HG03378 (cell line): Measurements from ENCODE around the gene ATP2C2.

Experiments used
- ATAC-seq: cut with Tn5 transposase; IDR thresholded peaks from one replicate; pipeline ENCODE4 v1.9.1; 2021; ENCODE audit warnings: mild to moderate bottlenecking, moderate library complexity; ENCODE audit not compliant: unreplicated experiment

Gene ATP2C2

DNA sequence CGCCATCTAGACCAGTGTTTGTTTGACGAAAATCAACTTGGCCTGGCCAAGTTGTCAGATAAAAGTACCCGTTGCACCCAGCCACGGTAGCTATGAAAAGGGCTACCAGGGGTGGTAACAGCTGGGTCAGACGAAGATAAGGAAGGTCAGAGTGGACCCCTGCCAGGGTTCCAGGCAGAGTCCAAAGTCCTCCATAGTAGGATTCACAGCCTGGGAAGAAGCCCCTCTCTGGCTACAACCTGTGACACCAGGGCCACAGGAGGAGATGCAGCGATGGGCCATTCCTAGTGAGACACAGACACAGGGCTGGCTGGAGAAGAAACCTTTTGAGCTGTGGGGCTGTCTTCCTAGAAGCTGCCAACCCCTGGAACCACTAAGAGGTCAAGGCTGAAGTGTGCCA is 96.8 kb downstream of the ATP2C2 start:
- ATAC-seq: no peak

DNA sequence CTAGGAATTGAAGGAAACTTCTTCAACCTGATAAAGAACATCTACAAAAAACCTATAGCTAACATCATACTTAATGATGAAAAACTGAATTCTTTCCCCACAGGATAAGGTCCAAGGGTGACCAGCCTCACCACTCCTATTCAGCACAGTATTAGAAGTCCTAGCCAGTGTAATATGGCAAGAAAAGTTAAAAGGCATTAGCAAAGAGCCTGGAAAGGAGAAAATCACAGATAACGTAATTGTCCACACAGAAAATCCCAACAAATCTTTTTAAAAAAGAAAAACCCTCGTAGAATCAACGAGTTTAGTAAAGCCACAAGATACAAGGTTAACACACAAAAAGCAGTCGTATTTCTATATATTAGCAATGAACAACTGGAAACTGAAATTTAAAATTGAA is 98.4 kb downstream of the ATP2C2 start:
- no peak for ATAC-seq

- ATAC-seq: no peak
These were observed 98.9 kb downstream of the ATP2C2 start for GRCh38 chr16:84467256-84467655.

- no peak for ATAC-seq
These were observed 99.4 kb downstream of the ATP2C2 start for GRCh38 chr16:84467709-84468108.

GRCh38 chr16:84471316-84471715 is 103.0 kb downstream of the ATP2C2 start:
- ATAC-seq: no peak

DNA sequence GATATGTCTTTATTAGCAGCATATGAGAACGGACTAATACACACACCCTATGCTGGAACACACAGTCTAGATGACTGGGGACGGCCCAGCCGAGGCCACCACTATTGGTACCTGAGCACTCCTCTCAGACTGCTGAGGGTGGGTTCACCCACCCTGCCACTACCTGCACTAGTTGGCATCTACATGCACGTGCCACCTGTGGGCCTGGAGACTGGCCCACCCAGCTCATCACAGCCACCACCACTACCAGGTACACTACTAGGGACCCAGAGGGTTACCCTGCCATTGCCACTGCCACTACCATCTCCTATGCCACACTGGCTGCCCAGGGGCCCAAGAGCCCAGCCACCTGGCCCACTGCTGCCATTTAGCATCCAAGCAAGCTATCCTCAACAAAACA is 103.6 kb downstream of the ATP2C2 start:
- no peak for ATAC-seq

DNA sequence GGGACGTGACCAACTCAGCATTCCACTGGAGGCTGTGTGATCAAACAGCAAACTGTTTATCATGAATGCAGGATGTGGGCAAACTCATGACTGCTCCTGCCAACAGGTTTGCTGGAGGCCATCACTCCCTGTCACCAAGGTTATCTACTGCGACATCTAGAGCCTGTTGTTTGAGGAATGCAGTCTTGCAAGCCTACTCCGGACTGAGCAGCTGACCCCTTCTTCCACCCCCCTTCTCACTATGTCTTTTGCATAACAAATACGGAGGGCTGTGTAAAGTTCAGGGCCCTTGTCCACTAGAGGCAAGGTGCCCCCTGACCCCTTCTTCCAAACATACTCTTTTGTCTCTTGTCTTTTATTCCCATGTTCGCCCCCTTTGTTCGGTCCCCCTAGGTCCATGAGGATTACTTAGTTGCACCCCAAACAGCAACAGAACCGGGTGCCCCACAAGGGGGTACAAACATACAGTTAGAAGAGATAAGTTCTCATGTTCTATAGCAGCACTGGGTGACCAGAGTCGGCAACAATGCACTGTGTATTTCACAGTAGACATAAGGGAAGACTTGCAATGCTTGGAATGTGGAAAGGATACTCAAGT is 107.4 kb downstream of the ATP2C2 start:
- ATAC-seq: no peak

GRCh38 chr16:84476401-84476800 is 108.1 kb downstream of the ATP2C2 start:
- ATAC-seq: no peak

GRCh38 chr16:84477661-84478060 is 109.3 kb downstream of the ATP2C2 start:
- ATAC-seq: no peak

- ATAC-seq: no peak
These were observed 110.0 kb downstream of the ATP2C2 start for GRCh38 chr16:84478172-84478947.

DNA sequence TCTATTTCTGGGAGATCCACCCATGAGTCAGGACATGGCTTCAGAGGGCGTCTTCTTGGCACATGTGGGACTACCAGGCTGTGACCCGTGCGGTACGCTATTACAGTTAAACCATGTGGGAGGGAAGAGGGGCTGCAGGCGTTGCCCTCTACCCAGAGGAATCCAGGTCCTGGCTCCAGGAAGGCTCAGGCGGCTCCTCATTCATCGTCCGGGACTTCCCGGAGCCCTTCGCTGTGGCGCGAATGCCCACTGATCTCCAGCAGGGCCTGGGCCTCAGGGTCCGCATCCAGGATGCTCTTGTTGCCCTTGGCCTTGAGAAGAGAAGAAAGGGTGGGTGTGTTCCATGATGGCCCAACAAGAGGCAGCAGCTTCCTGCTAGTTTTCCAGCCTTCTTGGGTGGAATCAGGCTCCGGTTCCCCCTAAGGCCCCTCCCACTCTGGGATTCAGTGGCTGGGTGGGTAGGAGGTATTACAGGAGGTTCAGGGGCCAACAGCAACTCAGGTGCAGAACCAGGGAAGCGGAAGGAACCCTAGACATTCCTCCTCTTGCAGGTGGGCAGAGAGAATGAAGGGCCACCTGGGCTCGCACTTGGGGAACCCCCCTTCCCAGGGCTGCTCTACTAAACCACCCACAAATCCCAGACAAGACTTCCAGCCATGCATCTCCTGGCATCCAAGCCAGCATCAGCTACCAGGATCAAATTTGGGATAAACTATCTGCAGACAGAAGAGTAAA is 111.5 kb downstream of the ATP2C2 start:
- ATAC-seq: no peak

GRCh38 chr16:84481051-84481735 is 112.9 kb downstream of the ATP2C2 start:
- no peak for ATAC-seq

GRCh38 chr16:84482001-84482891 is 113.9 kb downstream of the ATP2C2 start:
- ATAC-seq: no peak

GRCh38 chr16:84482951-84483881 is 114.9 kb downstream of the ATP2C2 start:
- ATAC-seq: no peak

- no peak for ATAC-seq
These were observed 115.7 kb downstream of the ATP2C2 start for GRCh38 chr16:84483882-84484565.

GRCh38 chr16:84484579-84485254 is 116.4 kb downstream of the ATP2C2 start:
- ATAC-seq: no peak

DNA sequence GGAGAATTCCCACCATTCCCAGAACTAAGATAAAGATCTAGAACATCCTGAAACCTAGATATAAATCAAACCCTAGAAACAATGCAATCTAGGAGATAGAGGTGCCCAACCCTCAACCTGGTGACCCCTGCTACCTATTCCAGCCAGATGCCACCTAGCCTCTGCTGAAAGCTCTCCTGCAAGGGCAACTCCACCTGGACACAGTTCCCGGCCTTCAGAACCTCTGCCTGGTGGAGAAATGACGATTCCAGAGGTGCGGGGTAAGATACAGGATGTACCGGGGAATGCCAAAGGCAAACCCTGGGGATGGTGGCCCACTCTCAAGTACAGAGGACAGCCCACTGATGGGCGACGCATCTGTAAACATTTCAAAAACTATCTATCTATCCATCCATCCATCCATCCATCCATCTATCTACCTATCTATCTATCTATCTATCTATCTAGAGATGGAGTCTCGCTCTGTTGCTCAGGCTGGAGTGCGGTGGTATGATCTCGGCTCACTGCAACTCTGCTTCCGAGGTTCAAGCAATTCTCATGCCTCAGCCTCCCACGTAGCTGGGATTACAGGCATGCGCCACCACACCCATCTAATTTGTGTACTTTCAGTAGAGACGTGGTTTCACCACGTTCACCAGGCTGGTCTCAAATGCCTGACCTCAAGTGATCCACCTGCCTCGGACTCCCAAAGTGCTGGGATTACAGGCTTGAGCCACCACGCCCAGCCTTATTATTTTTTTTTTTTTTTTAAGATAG is 117.1 kb downstream of the ATP2C2 start:
- no peak for ATAC-seq
